Heart left ventricle (tissue), 16 donors: ENCODE results near the gene NPS. TPM values are rescaled to one million over a fixed set of nuclear protein-coding genes. Genes with fewer than 3 reads are reported as not detected.

Source experiments
- ATAC-seq, 4 donors: fragments of 200-7000 bp; cut with Tn5 transposase; one replicate each; pipeline ENCODE4 v1.9.1; 2020 to 2022; ENCODE audit warnings: moderate library complexity in 4 of 4, mild to moderate bottlenecking in 3 of 4, moderate number of reproducible peaks in 1 of 4
- DNase-seq, 5 donors: peaks; one replicate each; pipeline ENCODE4 v3.0.0-alpha.2; 2020
- H3K27ac ChIP-seq, 12 donors: fragments of 200-600 bp; sonication (generic) in 4 of 12; one replicate each; pipeline versions ENCODE4 v1.5.0 to v1.8.0; 2016 to 2022; ENCODE audit warnings: mild to moderate bottlenecking in 2 of 12
- H3K27me3 ChIP-seq, 9 donors: fragments of 200-600 bp; sonication (generic) in 2 of 9; one replicate each; pipeline versions ENCODE4 v1.5.1 to v1.8.0; 2016 to 2022; ENCODE audit warnings: mild to moderate bottlenecking in 3 of 9
- H3K36me3 ChIP-seq, 9 donors: fragments of 200-600 bp; sonication (generic) in 2 of 9; one replicate each; pipeline versions ENCODE4 v1.5.0 to v1.8.0; 2018 to 2022; ENCODE audit warnings: mild to moderate bottlenecking in 2 of 9
- H3K4me1 ChIP-seq, 12 donors: fragments of 200-600 bp; sonication (generic) in 4 of 12; one replicate each; pipeline versions ENCODE4 v1.5.0 to v1.8.0; 2016 to 2022; ENCODE audit warnings: mild to moderate bottlenecking in 3 of 12
- H3K4me3 ChIP-seq, 12 donors: fragments of 200-600 bp; sonication (generic) in 4 of 12; one replicate each; pipeline versions ENCODE4 v1.5.0 to v1.8.0; 2017 to 2022; ENCODE audit warnings: mild to moderate bottlenecking in 9 of 12, moderate library complexity in 4 of 12
- H3K9me3 ChIP-seq, 12 donors: fragments of 200-600 bp; sonication (generic) in 4 of 12; one replicate each; pipeline versions ENCODE4 v1.5.0 to v1.8.0; 2016 to 2022; ENCODE audit warnings: mild to moderate bottlenecking in 1 of 12
- CTCF ChIP-seq, 12 donors: fragments of 200-600 bp; sonication (generic) in 4 of 12; IDR thresholded peaks; one replicate each; pipeline versions ENCODE4 v1.5.0 to v1.8.0; 2018 to 2022; ENCODE audit warnings: antibody characterized with exemption in 12 of 12, mild to moderate bottlenecking in 5 of 12
- POLR2A ChIP-seq, 2 donors: fragments of 450-650 bp; IDR thresholded peaks; one replicate each; pipeline ENCODE4 v1.6.1; 2017; ENCODE audit warnings: antibody characterized with exemption in 2 of 2, mild to moderate bottlenecking in 2 of 2, moderate library complexity in 2 of 2
- WGBS, 4 donors: extraction: QIAGEN DNeasy Blood & Tissue Kit in 2 of 4; methylation state at CpG; one replicate each; pipeline versions ENCODE4 v1.1.5 to v1.1.7; 2013 to 2018; 5-methylcytosine and 5-hydroxymethylcytosine counted together
- intact Hi-C, 10 donors: fragments of 100-400 bp; cut with DNase I; formaldehyde crosslinking; loops; one replicate each; pipeline versions ENCODE4 v1.11.1 to v1.14.2; 2022
- polyA plus RNA-seq, 2 donors: library from polyadenylated mRNA; stranded (reverse); fragments of 200-250 nt; gene quantifications; one replicate each; pipeline ENCODE4 v1.2.3, GENCODE V29; 2013
- total RNA-seq, 9 donors: library from RNA; depleted of rRNA in 2 of 9; stranded (reverse); fragments of >200 nt in 2 of 9; fragmentation: NEBNext Ultra II Directional in 3 of 9; extraction: Animal tissue kit (Norgen Biotek cat#: 25700) in 3 of 9; gene quantifications; one replicate each; pipeline versions ENCODE4 v1.1.0 to v1.2.4, GENCODE V29; 2016 to 2023
- donor health status: ischemic (EF 13 %, LVEDD 7.1; RV severe dilation, severe dysfunction).
- donor health status: healthy with polysubstance abuse.
- donor health status: DM: no; HTN: yes; CAD: no.
- donor health status: DM: no; HTN: no; CAD: no.
- donor health status: ischemic (EF 25% LVEDD 6.9; RV normal size, moderate dysfunction).
- donor health status: ischemic (EF 25% LVEDD 5.7; RV mildly dilated, moderate dysfunction).
- donor health status: healthy.
- donor health status: DM: yes; HTN: yes; CAD: no.
- donor health status: ischemic (EF 35%, LVEDD 5.7; RV mildly dilated, moderate dysfunction).
- donor health status: nonischemic (EF 11% LVEDD 7.7; RV severe dilation, severe dysfunction).
- donor health status: DM: yes; HTN: yes; CAD: no.
- donor health status: PGD.
- donor health status: ischemic (EF 29% LVEDD 5.4; RV normal size, mild dysfunction).
- donor health status: nonischemic (EF 23%, LVEDD 6.1; RV moderate dilation, normal function).

The NPS gene
- total and polyA plus RNA-seq, 11 donors = not detected

- TF ChIP-seq CTCF (IDR thresholded peaks at IDR 0.05) = no peak
- TF ChIP-seq POLR2A (IDR thresholded peaks at IDR 0.05) = no peak
- Histone ChIP-seq H3K9me3 (peaks cover 0 to 21% (median 7%) of the 10 kb centered on the region in 12 donors), H3K27me3 (peaks cover 0 to 2% (median 0%) of the 10 kb centered on the region in 9 donors), H3K36me3 (no peaks in the 10 kb centered on the region), H3K4me3 (no peak overlapping the region), H3K27ac (no peak overlapping the region), H3K4me1 (peaks cover 0 to 6% (median 0%) of the 10 kb centered on the region in 12 donors)
- intact Hi-C loops = no loop called here
- DNase-seq (no peak), ATAC-seq (no peak)
- WGBS, 4 donors = 68 to 76% (median 74%) methylated on average over 3 of the region's 3 CpGs
Measured at GRCh38 chr10:127570036-127570435, 20.9 kb downstream of the NPS start.

GRCh38 chr10:127571386-127571785, 22.3 kb downstream of the NPS start:
- no peak for DNase-seq
- H3K27ac ChIP-seq = no peak overlapping the region
- no peak for ATAC-seq
- H3K9me3 ChIP-seq = peaks cover 0 to 21% (median 7%) of the 10 kb centered on the region in 12 donors
- WGBS, 4 donors = 28 to 50% (median 32%) methylated on average over 1 of the region's 1 CpG
- TF ChIP-seq CTCF (IDR thresholded peaks at IDR 0.05) = no peak
- no peak for TF ChIP-seq POLR2A (IDR thresholded peaks at IDR 0.05)
- H3K4me1 ChIP-seq = peaks cover 0 to 13% (median 2%) of the 10 kb centered on the region in 12 donors
- intact Hi-C loops = no loop called here
- H3K27me3 ChIP-seq = peaks cover 0 to 2% (median 0%) of the 10 kb centered on the region in 9 donors
- H3K4me3 ChIP-seq = no peak overlapping the region
- no peaks in the 10 kb centered on the region for H3K36me3 ChIP-seq

- intact Hi-C loops = no loop called here
- ATAC-seq (no peak), DNase-seq (no peak)
- H3K4me1 ChIP-seq = peaks cover 0 to 41% (median 17%) of the 10 kb centered on the region in 12 donors
- H3K27me3 ChIP-seq = peaks cover 0 to 5% (median 0%) of the 10 kb centered on the region in 9 donors
- no peaks in the 10 kb centered on the region for H3K36me3 ChIP-seq
- TF ChIP-seq CTCF (IDR thresholded peaks at IDR 0.05) (no peak), POLR2A (IDR thresholded peaks at IDR 0.05) (no peak)
- H3K9me3 ChIP-seq = peaks cover 0 to 21% (median 7%) of the 10 kb centered on the region in 12 donors
- peak overlapping the region in 6 of 12 donors; percentile 7 to 85 (median 42) for H3K27ac ChIP-seq
- H3K4me3 ChIP-seq = no peak overlapping the region
- 37 to 47% (median 40%) methylated on average over 3 of the region's 3 CpGs for WGBS, 4 donors
Measured at GRCh38 chr10:127576051-127576450, 26.9 kb downstream of the NPS start.

- intact Hi-C loops = no loop called here
- DNase-seq (peak in 2 of 5 donors; percentile 43 to 47), ATAC-seq (peak; percentile 45 to 86 (median 62))
- H3K9me3 ChIP-seq = peaks cover 0 to 21% (median 7%) of the 10 kb centered on the region in 12 donors
- peaks cover 0 to 5% (median 0%) of the 10 kb centered on the region in 9 donors for H3K27me3 ChIP-seq
- no peaks in the 10 kb centered on the region for H3K36me3 ChIP-seq
- WGBS, 4 donors = 1 to 4% (median 3%) methylated on average over 6 of the region's 6 CpGs
- TF ChIP-seq POLR2A (IDR thresholded peaks at IDR 0.05) = no peak
- TF ChIP-seq CTCF (IDR thresholded peaks at IDR 0.05) = peak in 2 of 12 donors; percentile 13 to 14
- H3K4me3 ChIP-seq = no peak overlapping the region
- peaks cover 0 to 36% (median 17%) of the 10 kb centered on the region in 12 donors for H3K4me1 ChIP-seq
- peak overlapping the region in 6 of 12 donors; percentile 7 to 85 (median 42) for H3K27ac ChIP-seq
Measured at GRCh38 chr10:127576740-127577161, 27.6 kb downstream of the NPS start.
